ENCODE results near the gene SNX8. TPM values are rescaled to one million over a fixed set of nuclear protein-coding genes. Genes with fewer than 3 reads are reported as not detected.

The SNX8 gene
- total RNA-seq, 1 experiment from 2014 or later, result 31.2 TPM

DNA sequence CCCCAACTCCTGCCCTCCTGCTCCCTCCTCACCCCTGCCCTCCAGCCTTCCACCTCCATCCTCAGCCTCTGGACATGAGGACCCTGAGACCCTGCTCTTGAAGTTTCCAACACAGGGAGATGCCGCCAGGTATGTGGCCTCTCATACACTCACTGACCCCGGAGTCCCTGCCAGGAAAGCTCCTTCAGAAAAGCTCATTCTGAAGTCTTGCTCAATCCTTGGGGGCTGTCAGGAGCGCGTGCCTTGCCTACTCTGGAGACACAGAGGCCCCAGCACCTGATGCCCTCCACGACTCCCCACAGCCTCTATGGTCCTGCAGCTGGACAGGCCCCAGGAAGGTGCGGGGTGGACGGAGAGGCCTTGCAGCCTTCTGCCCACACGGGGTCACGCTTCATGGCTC lies 61.2 kb downstream of the SNX8 start:
- no TSS peak for BruUV-seq (replicated peaks)
- Mint-ChIP-seq H3K4me3 (ENCODE audit: unreplicated experiment) (no peak overlapping the region), H3K27me3 (ENCODE audit: insufficient read depth, unreplicated experiment) (no peaks in the 10 kb centered on the region), H3K27ac (ENCODE audit: low read depth, unreplicated experiment) (no peak overlapping the region), H3K9me3 (ENCODE audit: unreplicated experiment) (no peaks in the 10 kb centered on the region), H3K4me1 (ENCODE audit: insufficient read depth, unreplicated experiment) (peaks cover 7% of the 10 kb centered on the region), H3K36me3 (ENCODE audit: insufficient read depth, unreplicated experiment) (peaks cover 7% of the 10 kb centered on the region)
- no peak for DNase-seq (ENCODE audit: unreplicated experiment)
- intact Hi-C loops (cut with micrococcal nuclease), result no loop called here
- POLR2A ChIA-PET, result no interaction called here
- no peak for TF ChIP-seq CTCF (IDR thresholded peaks at IDR 0.05; ENCODE audit: unreplicated experiment)
- CTCF ChIA-PET, result interaction anchor here (0.7 kb wide), 1 partner anchor 11 kb away, joined by 3 read pairs; the partner anchor contains the start of genes MRM2 and NUDT1

- peaks cover 7% of the 10 kb centered on the region for H3K36me3 Mint-ChIP-seq (ENCODE audit: insufficient read depth, unreplicated experiment)
- intact Hi-C loops (cut with micrococcal nuclease), result no loop called here
- BruUV-seq (replicated peaks), result no TSS peak
- no peak overlapping the region for H3K27ac Mint-ChIP-seq (ENCODE audit: low read depth, unreplicated experiment)
- TF ChIP-seq CTCF (IDR thresholded peaks at IDR 0.05; ENCODE audit: unreplicated experiment), result no peak
- no peak for DNase-seq (ENCODE audit: unreplicated experiment)
- no peaks in the 10 kb centered on the region for H3K27me3 Mint-ChIP-seq (ENCODE audit: insufficient read depth, unreplicated experiment)
- H3K4me3 Mint-ChIP-seq (ENCODE audit: unreplicated experiment), result no peak overlapping the region
- ChIA-PET CTCF (interaction anchor here (0.9 kb wide), 1 partner anchor 96 kb away, joined by 5 read pairs; no protein-coding TSS in a partner anchor), POLR2A (interaction anchor here (1.1 to 1.3 kb wide), 2 partner anchors 8 to 104 kb away, joined by 3 read pairs; no protein-coding TSS in a partner anchor)
- H3K9me3 Mint-ChIP-seq (ENCODE audit: unreplicated experiment), result no peaks in the 10 kb centered on the region
- peaks cover 7% of the 10 kb centered on the region for H3K4me1 Mint-ChIP-seq (ENCODE audit: insufficient read depth, unreplicated experiment)
Observed at GRCh38 chr7:2251841-2252771, 62.1 kb downstream of the SNX8 start.

DNA sequence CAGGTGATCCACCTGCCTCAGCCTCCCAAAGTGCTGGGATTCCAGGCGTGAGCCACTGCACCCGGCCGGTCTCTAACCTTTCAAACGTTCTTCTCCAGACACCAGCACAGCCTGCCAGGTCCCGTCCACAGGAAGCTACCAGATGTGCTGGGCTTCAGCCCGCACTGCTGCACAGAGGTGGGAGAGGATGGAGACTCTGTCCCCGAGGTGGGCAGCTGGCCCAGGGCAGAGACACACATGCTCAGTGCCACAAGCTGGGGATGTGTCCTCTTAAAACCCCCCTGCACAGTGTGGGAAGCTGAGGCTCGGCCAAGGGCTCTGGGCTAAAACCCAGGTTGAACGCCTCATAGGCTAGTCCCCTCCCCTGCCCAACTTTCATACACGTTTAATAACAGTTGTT lies 62.9 kb downstream of the SNX8 start:
- BruUV-seq (replicated peaks), result no TSS peak
- ChIA-PET POLR2A (interaction anchor here (1.1 to 1.3 kb wide), 2 partner anchors 9 to 105 kb away, joined by 3 read pairs; no protein-coding TSS in a partner anchor), CTCF (interaction anchor here (0.9 kb wide), 1 partner anchor 96 kb away, joined by 5 read pairs; no protein-coding TSS in a partner anchor)
- Mint-ChIP-seq H3K4me3 (ENCODE audit: unreplicated experiment) (no peak overlapping the region), H3K9me3 (ENCODE audit: unreplicated experiment) (no peaks in the 10 kb centered on the region), H3K4me1 (ENCODE audit: insufficient read depth, unreplicated experiment) (peaks cover 7% of the 10 kb centered on the region), H3K36me3 (ENCODE audit: insufficient read depth, unreplicated experiment) (peaks cover 7% of the 10 kb centered on the region), H3K27me3 (ENCODE audit: insufficient read depth, unreplicated experiment) (no peaks in the 10 kb centered on the region), H3K27ac (ENCODE audit: low read depth, unreplicated experiment) (no peak overlapping the region)
- no peak for TF ChIP-seq CTCF (IDR thresholded peaks at IDR 0.05; ENCODE audit: unreplicated experiment)
- intact Hi-C loops (cut with micrococcal nuclease), result no loop called here
- DNase-seq (ENCODE audit: unreplicated experiment), result no peak

DNA sequence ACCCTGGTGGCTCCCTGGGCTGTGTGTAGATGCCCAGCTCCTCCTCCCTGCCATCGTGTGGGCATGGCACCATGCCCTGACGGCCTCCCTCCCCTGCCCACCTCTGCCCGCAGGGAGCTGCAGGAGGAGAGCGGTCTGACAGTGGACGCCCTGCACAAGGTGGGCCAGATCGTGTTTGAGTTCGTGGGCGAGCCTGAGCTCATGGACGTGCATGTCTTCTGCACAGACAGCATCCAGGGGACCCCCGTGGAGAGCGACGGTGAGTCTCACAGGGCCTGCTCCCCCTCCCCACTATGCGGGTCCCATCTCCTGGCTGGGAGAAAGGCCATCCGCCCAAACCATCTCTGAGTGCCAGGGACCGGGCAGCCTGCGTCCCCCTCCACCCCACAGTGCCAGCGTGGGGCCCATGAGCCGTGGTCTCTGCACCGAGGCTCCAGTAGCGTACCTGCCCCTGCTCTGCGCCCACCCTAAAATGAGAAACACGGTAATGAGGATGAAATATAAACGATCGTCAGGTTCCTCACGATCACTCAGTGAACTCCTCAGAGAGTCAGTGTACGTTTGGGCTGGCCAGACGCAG lies 64.4 kb downstream of the SNX8 start:
- CTCF ChIA-PET, result interaction anchor here (0.6 kb wide), 1 partner anchor 80 kb away, joined by 3 read pairs; no protein-coding TSS in a partner anchor
- Mint-ChIP-seq H3K4me3 (ENCODE audit: unreplicated experiment) (no peak overlapping the region), H3K9me3 (ENCODE audit: unreplicated experiment) (no peaks in the 10 kb centered on the region), H3K27me3 (ENCODE audit: insufficient read depth, unreplicated experiment) (no peaks in the 10 kb centered on the region), H3K4me1 (ENCODE audit: insufficient read depth, unreplicated experiment) (peaks cover 7% of the 10 kb centered on the region), H3K36me3 (ENCODE audit: insufficient read depth, unreplicated experiment) (peaks cover 7% of the 10 kb centered on the region), H3K27ac (ENCODE audit: low read depth, unreplicated experiment) (no peak overlapping the region)
- POLR2A ChIA-PET, result no interaction called here
- no peak for TF ChIP-seq CTCF (IDR thresholded peaks at IDR 0.05; ENCODE audit: unreplicated experiment)
- BruUV-seq (replicated peaks), result no TSS peak
- no peak for DNase-seq (ENCODE audit: unreplicated experiment)
- intact Hi-C loops (cut with micrococcal nuclease), result no loop called here

Measured in MCF 10A (cell line).